Renal pelvis (tissue), 3 donors: ENCODE data around the gene PMS1. TPM values are rescaled to one million over a fixed set of nuclear protein-coding genes. Genes with fewer than 3 reads are reported as not detected.

ENCODE experiments used
- polyA plus RNA-seq, 3 donors: library from polyadenylated mRNA; unstranded; fragments of 120-200 nt; gene quantifications; one replicate each; pipeline ENCODE4 v1.2.1, GENCODE V29; 2013; ENCODE audit not compliant: insufficient read length in 3 of 3

PMS1 gene
- polyA plus RNA-seq, 3 donors, result 31.7 to 41.6 (median 39.7) TPM

Other genes starting within 250 kb of the PMS1 start
- 100 to 1,000 TPM; 112 to 125 (median 121) TPM for gene SLC40A1, start 203.7 kb upstream of the PMS1 start, polyA plus RNA-seq
- 10 to 100 TPM; 53.6 to 55.0 (median 53.7) TPM for gene ASNSD1, start 123.0 kb upstream of the PMS1 start, polyA plus RNA-seq
- gene ANKAR, start 109.8 kb upstream of the PMS1 start, polyA plus RNA-seq, result 10 to 100 TPM in 2 of 3 donors, 1 to 10 TPM in 1; 6.2 to 15.8 (median 13.8) TPM
- 10 to 100 TPM; 15.9 to 23.5 (median 21.2) TPM for gene OSGEPL1, start 21.7 kb upstream of the PMS1 start, polyA plus RNA-seq
- 100 to 1,000 TPM in 2 of 3 donors, 10 to 100 TPM in 1; 80.8 to 113 (median 111) TPM for gene ORMDL1, start 111 bp upstream of the PMS1 start, polyA plus RNA-seq